COLO668 (cell line): ENCODE data around the gene ABHD16A.
"Not testable (repeated sequence)": the region's sequence is repeated elsewhere in the genome, so short reads cannot be mapped to it uniquely, and the experiment has no call there.

ENCODE experiments used
- DNase-seq: peaks from one replicate; lab custom pipeline; 2025; ENCODE audit not compliant: unreplicated experiment; lab: John Stamatoyannopoulos, UW

The ABHD16A gene

DNA sequence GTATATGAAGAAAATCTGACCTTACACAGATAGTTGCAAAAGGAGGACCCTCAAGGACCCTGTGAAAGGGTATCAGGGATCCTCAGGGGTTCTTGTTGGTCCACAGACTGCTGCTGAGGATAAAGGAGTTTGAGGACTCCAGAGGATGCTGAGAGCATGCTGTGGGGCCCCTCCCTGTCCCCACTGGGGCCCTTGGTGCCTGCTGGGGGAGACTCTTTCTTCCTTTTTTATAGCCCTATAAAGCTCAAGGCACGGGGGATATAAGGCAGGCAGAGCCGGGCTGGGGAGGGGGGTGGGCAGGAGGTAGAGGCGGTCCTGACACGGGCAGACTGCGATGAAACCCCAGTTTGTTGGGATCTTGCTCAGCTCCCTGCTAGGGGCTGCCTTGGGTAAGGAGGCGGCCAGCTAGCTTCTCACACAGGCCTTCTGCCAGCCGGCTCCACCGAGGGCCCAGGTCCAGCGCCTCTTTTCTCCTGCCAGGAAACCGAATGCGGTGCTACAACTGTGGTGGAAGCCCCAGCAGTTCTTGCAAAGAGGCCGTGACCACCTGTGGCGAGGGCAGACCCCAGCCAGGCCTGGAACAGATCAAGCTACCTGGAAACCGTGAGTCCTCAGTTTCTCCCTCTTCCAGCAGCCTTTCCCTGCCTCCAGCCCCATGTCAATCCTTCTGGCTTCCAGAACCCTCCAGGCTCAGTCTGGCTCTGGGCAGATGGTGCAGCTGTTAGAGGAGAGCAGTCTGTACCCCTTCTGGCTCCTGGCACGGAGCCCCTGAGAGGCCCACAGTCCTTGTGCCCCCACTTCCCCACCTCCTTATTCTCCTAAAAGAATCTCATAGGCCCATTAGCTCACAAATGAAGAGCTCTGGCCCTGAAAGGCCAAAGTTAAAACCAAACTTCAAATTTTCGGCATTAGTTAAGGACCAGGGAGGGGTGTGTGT is 12.2 kb upstream of the ABHD16A start, which contains the start of gene LY6G6D:
TSS of gene LY6G6D (plus strand) at position 327 of the 937 bp plus-strand sequence. CDS start at position 335, 8 bp downstream.
- no peak for DNase-seq

DNA sequence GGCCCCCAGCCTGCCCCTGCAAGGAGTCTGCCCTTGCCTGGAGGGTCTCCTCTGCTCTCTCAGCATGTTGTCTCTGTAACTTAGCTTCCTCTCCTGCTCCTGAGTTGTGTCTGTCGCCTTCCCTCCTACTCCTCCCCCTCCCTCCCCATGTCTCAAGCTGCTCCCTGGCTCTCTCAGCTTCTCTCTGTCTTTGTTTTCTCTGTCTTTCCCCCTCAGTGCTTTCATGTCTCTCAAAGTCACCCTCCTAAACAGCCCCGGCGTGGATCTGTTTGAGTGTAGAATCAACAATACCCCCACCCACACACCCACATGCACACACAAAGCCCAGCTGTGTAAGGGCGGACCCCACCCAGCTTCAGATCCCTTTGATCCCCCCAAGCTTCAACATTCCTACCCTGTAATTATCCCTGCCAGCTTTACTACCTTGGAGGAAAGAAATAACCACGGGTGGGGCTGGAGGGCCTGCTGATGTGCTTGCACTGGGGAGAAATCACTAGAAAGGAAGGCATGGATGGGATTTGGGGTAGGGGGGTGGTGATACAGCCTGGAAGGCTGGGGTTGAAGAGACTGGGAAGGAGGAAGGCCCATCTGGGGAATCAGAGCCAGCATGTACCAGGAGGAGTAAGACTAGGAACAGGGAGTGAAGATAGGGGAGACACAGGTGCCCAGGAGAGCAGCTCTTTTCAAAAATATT is 11.0 kb upstream of the ABHD16A start:
- no peak for DNase-seq

- no peak for DNase-seq
These were observed 10.3 kb upstream of the ABHD16A start for GRCh38 chr6:31713465-31713864.

- DNase-seq, result peak; percentile 10
These were observed 9.2 kb upstream of the ABHD16A start for GRCh38 chr6:31712296-31712695.

- DNase-seq, result no peak
These were observed 8.1 kb upstream of the ABHD16A start for GRCh38 chr6:31711233-31711632.

GRCh38 chr6:31710523-31711219 is 7.5 kb upstream of the ABHD16A start:
- no peak for DNase-seq

DNA sequence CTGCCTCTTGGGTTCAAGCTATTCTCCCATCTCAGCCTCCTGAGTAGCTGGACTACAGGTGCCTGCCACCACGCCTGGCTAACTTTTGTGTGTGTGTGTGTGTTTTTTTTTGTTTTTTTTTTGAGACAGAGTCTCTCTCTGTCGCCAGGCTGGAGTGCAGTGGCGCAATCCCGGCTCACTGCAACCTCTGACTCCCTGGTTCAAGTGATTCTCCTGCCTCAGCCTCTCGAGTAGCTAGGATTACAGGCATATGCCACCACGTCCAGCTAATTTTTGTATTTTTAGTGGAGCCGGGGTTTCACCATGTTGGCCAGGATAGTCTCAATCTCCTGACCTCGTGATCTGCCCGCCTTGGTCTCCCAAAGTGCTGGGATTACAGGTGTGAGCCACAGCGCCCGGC is 6.0 kb upstream of the ABHD16A start:
- DNase-seq, result not testable (repeated sequence)

GRCh38 chr6:31708224-31708623 is 5.1 kb upstream of the ABHD16A start:
- no peak for DNase-seq

DNA sequence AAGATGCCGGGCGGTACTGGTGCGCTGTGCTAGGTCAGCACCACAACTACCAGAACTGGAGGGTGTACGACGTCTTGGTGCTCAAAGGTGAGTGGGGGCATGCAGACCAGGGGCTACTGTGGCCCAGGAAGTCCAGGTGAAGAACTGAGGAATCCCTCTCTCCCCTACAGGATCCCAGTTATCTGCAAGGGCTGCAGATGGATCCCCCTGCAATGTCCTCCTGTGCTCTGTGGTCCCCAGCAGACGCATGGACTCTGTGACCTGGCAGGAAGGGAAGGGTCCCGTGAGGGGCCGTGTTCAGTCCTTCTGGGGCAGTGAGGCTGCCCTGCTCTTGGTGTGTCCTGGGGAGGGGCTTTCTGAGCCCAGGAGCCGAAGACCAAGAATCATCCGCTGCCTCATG is 4.6 kb upstream of the ABHD16A start:
- no peak for DNase-seq

- DNase-seq, result no peak
These were observed 3.5 kb upstream of the ABHD16A start, which contains the start of gene LY6G6F for GRCh38 chr6:31706599-31706998. TSS of gene LY6G6F (plus strand) at chr6:31706866. CDS start at chr6:31706907, 41 bp downstream.

DNA sequence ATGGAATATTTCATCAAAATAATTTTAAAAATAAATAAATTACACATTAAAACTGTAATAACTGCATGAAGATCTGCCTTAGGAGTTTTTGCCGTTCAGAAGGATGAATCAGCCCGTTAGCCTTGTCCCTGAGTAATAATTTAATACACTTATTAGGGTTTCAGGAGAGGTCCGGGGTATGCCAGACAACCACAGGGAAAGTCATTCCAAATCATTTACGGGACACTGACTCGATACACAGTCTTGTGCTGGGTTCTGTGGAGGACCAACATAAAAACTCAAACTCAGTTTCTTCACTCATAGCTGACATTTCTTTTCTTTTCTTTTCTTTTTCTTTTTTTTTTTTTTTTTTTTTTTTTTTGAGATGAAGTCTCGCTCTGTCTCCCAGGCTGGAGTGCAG is 2.8 kb upstream of the ABHD16A start:
- DNase-seq, result no peak

- DNase-seq, result no peak
These were observed 712 bp downstream of the ABHD16A start for GRCh38 chr6:31702405-31702818.

DNA sequence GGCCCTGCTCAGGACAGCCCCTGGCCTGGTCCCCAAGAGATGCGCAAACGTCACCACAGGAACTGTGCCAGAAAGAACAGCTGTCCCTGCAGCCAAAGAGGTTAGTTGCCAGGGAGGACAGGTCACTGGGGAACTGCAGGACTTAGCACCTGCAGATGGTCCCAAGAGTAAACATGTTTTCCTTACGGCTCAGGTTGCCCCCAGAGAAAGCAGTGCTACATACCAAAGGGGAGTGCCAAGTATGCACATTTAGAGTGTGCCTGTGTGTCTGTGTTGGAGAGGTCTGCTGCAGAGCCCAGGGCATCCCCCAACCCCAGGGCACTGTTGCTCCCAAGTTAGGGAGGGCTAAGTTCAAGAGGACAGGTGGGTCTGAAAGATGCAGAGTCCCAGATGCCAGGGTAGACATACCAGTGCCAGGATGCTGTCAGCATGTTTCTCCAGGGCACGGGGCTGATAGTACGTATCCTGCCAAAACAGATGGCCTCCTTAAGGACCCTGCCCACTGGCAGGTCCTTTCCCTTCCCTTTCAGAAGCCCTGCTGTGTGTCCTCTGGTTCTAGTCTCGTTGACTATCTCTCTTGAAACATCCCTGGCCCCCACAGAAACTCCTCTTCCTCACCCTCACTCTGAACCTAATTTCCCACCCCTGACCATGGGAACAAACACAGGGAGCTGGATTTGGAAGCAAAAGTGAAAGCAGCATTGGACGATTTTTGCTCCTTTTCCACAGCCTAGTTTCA is 1.3 kb downstream of the ABHD16A start:
- peak; percentile 39 for DNase-seq

DNA sequence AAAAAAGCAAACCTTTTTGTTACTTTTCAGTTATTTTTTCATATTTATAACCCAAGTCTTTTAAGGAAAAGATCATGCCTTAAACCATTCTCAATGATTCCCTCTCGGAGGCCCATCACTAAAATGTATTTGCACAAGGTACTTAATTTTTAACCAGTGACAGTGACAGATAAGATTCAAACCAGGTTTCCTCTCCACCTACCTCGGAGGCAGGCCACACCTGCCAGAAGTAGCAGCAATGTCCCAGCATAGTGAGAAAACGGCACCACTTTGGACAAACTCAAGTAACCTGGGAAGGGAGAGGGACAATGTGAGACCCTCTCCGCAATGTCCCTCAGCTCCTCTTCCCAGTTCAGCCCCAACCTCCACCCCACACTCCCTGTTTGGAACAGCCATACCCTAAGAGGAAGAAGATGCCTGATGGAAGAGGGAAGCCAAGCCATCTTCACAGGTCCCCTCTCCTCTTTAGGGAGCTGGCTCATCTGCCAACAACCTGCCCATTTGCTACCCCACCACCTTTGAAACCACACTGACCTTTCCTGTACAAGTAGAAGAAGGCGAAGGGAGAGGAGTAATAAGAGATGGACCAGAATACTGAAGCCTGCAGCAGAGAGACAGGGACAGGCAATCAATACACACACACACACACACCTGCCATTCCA is 2.3 kb downstream of the ABHD16A start:
- no peak for DNase-seq

GRCh38 chr6:31697555-31697954 is 5.6 kb downstream of the ABHD16A start:
- DNase-seq, result no peak

GRCh38 chr6:31693535-31693934 is 9.6 kb downstream of the ABHD16A start:
- DNase-seq, result no peak

DNA sequence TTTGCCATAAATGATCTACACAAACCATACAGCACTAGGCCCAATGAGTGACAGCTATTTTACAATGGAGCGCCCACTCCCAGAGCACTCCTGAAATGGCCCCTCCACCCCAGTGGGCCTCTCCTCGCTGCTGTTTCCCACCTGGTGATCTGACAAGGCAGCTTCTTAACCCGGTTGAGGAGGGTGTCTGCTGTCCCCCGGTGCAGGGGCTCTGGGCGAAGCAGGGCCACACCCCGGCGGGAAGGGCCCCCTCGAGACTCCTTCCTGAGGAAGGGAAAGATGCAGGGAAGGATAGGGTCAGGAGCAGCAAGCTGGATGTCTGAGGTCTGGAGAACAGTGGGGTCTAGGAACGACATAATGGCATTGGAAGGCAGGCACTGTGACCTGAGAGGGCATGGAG is 10.2 kb downstream of the ABHD16A start:
- DNase-seq, result no peak

DNA sequence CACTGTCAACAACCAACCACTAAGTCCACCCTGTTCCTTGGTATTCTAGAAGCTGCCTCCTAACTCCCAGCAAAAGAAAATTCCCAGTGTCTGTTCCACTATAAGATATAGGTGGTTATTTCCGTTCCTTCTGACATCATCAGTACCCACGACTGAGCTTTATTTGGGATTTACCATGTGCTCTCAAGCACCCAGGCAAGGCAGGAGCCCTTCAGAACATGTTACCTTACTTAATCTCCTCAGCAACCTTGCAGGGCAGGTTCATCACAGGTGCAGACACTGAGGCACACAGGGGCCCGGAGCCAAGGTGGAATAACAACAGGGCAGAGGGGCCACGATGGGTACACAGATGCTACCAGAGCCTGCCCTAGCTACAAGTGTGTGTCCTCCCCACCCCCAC is 10.8 kb downstream of the ABHD16A start:
- no peak for DNase-seq

DNA sequence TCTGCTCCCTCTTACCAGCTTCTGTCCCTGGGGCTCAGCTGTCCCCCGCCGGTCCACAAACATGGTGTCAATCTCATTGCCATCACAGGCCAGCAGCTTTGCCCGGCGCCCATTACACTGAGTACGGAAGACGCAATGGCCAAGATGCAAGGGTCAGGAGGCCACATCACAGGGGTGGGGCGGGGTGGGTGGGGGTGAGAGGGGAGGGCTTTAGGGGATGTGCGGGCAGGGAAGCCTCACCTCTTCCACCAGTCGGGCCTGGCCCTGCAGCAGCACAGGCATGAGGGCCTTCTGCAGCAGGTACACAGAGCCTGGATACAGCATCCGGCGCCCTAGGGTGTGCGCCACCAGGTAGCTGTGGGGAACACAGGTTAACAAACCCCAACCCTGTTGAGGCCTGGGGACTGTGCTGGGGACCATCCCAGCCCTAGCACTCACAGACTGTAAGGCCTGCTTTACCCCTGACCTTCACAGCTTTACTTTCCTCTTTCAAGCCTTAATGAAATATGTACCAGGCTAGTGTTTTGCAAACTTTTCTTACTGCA is 11.5 kb downstream of the ABHD16A start:
- DNase-seq, result no peak

DNA sequence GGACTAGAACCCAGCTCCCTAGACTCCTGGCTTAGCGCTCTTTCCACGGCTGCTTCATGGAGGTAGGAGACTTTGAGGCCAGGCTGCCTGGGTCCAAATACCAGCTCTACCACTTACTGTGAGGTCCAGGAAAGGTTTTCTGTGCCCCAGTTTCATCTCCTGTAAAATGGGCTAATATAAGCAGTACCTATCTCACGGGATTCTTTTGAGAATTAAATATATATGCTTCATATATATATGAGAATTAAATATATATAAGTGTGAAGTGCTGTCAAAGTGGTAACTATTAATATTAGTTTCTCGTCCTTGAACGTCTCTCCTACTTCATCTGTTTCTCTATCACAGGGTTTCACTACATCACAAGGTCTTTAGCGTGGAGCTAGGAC is 12.1 kb downstream of the ABHD16A start:
- no peak for DNase-seq
